NCI-H146 (cell line): ENCODE data around the gene SFI1.
"Not testable (repeated sequence)": the region's sequence is repeated elsewhere in the genome, so short reads cannot be mapped to it uniquely, and the experiment has no call there.

Experiments
- DNase-seq: peaks from one replicate; lab custom pipeline; 2025; lab: John Stamatoyannopoulos, UW

The SFI1 gene

DNA sequence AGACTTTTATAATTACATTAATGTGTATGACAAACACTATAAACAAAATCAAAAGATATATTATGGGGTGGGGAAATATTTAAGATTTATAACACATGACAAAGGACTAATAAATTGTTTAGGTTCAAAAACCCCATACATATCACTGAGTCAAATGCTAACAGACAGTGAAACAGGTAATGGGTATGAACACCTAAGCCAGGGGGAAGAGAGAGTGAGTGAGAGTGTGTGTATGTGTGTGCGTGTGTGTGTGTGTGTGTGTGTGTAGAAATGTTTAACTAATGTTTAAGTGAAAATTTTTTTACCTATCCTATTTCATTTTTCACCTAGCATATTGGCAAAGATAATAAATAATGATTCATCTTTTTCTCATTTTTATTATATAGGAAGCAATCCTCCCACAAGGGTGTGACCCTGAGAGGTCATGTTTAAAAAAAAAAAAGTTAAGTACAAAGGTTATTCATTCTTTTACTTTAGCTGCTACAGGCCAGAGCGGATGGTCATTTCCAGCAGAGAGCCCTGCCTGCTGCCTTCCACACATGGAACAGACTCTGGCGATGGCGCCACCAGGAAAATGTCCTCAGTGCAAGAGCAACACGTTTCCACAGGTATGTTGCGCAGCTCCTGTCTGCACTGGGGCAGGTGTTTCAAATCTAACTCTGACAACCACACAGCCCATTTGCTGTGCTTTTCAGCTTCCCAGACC lies 92.8 kb downstream of the SFI1 start:
- DNase-seq: no peak

DNA sequence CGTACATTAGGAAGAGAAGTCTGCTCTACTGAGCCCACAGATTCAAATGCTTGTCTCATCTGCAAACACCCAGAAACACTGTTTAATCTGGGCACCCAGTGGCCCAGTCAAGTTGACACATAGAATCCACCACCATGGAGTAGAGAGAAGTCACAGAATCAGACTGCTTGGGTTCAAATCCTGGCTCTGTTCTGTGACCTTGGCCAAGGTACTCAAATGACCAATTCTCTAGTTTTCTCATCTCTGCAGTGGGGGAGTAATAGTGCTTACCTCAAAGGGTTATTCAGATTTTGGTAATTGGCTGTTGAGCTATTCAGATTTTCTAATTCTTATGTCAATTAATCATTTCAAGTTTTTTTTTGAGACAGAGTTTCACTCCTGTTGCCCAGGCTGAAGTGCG lies 93.8 kb downstream of the SFI1 start:
- DNase-seq: not testable (repeated sequence)

DNA sequence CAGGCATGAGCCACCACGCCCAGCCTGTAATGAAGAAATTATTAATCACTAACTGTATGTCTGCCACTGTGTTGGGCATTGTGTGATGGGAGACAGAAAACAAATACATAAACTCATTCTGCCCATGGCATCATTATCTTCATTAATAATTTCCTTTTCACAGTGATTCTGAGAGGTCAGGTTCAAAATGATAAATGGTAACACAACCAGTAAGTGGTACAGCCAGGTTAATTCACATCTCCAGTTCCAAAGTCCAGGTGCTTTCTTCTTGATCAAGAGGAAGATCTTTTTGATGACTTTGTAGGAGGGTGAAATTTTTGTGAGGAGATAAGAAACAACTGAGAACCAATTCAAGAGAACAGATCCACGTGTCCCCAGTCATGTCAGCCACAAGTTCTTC lies 98.9 kb downstream of the SFI1 start:
- no peak for DNase-seq

DNA sequence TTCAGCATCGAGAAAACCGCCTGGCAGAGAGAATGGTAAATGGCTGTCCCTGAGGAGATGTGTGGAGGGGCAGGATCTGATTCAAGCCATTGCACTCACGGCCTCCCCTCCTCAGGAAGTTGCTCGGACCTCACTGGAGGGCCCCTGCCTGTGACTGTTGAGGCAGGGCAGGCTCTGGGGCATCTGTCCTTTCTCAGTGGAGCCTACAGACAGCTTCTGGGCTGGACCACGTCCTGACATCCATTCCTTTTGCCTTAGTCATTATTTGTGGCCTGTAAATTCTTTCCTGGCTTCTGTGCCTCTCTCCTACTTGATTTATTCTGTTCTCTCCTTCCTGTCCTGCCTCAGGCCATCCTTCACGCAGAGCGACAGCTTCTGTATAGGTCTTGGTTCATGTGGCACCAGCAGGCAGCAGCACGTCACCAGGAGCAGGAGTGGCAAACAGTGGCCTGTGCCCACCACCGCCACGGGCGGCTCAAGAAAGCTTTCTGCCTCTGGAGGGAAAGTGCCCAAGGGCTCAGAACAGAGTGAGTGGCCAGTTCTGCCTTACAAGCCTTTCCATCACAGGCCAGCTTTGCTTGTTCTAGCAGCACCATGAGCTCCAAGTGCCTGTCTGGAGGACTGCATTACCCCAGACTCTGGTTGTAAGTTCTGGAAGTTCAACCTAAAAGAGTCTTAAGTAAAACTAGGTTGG lies 106.1 kb downstream of the SFI1 start:
- no peak for DNase-seq

DNA sequence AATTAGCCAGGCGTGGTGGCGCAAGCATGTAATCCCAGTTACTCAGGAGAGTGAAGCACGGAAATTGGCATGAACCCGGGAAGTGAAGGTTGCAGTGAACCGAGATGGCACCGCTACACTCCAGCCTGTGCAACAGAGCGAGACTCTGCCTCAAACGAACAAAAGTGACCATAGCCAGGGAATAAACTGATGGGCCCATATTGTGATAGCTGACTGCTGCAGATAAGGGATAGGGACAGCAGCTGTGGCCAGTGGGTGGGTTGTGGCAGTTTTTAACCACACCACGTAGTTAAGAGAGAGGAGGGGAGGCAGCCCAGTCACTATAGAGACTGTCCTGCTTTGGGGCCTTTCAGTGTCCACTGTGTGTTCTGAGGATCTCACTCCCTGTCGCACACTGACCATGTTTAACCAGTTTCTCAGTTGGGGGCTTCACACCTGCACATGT lies 106.8 kb downstream of the SFI1 start:
- DNase-seq: no peak

DNA sequence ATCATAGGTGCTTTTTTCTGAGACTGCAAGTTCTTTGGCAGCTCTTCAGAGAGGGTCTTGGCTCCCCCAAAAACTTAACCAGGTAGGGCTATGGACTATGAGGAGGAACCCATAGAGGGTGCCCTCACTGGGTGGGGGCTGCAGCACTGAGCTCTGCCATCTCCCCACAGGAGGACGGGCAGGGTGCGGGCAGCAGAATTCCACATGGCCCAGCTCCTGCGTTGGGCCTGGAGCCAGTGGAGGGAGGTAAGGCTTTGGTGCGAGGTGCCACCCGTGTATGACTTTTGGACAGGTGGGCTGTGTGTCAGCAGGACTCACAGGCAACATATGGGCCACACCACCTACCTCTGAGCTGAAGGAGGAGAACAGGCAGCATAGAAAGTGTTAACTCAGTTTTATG lies 107.2 kb downstream of the SFI1 start:
- DNase-seq: no peak

DNA sequence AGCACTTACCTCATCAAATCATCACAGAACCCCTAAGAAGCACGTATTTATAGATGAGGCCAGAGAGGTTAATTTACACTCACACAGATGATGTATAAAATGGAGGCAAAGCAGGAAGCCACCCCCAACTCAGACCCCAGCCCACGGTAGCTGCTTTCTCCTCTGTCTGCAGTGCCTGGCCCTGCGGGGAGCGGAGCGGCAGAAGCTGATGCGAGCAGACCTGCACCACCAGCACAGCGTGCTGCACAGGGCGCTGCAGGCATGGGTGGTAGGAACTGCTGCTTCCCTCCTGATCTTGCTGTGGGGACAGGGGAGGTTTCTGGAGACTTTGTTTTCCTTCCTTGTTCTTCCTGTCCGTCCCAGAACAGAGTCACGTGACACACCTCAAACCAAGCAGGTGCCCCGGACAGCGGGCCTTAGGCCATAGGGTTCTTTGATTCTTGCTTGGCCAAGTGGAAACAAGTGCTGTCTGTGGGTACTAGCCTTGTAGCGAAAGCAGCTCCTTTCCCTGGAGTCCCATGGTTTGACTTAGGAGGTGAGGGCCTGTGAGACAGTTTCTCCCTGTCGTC lies 107.9 kb downstream of the SFI1 start:
- no peak for DNase-seq

DNA sequence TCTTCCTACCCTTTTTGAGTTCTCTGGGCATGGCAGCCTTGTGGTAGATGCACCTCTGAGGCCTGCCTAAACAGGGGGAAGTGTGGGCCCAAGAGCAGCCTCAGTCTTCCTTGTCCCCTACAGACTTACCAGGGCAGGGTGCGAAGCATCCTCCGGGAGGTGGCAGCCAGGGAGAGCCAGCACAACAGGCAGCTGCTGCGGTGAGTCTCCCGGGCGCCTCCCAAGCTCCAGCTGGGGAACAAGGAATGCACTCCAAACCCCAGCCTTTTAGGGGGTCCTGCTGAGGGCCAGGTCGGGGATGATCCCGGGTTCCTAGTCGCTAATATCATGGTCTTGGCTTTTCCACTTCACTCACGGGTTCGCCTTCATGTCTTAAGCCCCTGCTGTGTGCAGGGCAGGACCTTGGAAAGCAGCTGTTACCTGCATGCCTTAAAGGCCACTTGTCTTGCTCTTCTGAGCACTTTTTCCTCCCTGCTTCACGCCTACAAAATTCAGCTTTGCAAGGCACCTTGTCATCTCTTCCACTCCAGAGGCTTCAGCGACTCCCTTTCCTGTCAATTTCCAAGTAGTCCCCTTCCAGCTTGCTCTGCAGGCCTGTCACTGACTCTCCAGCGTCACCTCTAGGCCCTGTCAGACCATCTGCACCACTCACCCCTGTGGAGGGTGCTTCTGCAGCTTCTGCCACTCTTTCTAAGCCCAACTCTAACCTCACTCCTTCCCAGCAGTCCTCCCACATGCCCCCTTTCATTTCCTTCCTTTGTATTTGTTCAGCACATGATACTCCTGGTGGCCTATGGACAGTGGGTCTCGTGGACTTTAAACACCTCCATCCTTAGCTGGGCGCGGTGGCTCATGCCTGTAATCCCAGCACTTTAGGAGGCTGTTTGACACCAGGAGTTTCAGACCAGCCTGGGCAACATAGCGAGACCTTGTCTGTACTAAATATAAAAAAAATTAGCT lies 108.7 kb downstream of the SFI1 start:
- DNase-seq: no peak

DNA sequence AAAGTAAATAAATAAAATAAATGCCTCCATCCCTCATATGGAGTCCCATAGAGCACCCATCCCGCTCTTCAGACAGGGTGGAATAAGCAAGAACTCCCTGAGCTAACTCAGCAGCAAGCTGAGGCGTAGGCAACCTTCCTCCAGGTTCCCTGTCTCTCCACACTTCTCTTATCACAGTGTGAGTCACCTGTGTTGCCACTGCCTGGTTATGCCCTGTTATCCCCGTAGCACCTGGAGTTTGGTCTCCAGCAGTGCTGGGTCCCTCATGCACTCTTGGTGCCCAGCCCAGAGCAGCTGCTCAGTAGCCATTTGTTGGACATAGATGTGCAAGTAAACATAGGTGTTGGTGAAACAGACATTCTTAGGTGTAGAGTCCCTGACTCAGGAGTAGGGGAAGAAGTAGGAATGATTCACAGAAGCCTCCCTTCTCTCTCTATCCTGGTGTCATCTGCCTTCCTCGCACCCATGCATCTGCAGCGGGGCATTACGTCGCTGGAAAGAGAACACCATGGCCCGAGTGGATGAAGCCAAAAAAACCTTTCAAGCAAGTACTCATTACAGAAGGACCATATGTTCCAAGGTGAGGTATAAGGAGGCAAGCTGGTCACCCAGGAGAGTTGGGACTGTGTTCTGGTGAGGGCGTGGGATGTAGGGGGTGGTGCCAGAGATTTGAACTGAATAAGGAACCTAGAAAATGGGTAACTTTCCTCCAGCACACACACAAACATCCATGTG lies 109.7 kb downstream of the SFI1 start:
- peak; percentile 6 for DNase-seq

DNA sequence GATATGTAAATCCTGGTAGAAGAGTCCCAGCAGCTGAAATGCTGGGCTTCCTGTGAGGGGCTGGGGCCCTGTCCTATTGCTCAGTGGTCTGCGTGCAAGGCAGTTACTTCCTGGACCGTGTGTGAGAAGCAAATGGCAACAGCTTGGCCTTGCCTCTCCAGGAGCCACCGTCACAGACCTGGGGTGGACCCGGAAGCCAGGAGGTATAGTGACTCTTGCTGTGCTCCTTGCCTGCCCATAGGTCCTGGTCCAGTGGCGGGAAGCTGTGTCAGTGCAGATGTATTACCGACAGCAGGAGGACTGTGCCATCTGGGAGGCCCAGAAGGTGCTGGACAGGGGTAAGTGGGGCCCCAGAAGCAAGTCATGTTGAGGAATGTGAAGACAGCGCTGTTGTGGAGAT lies 111.4 kb downstream of the SFI1 start:
- DNase-seq: no peak

DNA sequence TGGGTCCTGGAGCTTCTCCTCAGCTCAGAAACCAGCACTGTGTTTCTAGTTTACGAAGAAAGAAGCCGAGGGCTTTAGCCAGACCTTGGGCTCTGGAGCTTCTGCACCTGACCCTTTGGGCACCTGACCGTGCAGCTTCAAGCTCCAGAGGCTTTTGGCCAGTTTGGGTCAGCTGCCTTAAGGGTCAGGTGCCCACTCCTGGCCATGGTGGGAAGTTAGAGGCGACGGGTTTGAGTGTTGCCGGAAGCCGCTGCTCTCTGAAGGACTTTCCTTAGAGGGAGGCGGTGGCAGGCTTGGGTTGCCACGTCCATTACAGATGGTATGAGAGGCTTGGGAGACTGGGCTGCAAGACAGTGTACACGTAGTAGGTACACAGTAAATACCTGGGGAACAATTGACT lies 113.4 kb downstream of the SFI1 start:
- no peak for DNase-seq

DNA sequence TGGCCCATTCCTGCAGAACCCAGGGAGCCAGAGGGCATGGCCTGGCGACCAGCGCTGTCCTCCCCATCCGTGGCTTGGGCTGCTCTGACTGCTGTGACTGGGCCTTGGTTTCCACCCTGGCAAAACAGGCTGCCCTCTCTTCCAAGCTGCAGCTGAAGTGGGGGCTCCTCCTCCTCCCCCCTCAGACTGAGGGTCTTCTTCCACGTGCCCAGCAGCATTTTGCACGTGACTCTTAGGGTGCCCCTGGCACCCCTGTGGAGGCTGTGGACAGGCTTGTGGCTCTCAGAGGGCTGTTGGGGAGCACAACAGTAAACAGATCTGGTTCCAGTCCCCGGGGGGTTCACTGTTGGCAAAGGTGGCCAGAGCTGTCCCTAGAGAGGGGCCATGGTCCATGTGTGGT lies 114.3 kb downstream of the SFI1 start:
- no peak for DNase-seq

DNA sequence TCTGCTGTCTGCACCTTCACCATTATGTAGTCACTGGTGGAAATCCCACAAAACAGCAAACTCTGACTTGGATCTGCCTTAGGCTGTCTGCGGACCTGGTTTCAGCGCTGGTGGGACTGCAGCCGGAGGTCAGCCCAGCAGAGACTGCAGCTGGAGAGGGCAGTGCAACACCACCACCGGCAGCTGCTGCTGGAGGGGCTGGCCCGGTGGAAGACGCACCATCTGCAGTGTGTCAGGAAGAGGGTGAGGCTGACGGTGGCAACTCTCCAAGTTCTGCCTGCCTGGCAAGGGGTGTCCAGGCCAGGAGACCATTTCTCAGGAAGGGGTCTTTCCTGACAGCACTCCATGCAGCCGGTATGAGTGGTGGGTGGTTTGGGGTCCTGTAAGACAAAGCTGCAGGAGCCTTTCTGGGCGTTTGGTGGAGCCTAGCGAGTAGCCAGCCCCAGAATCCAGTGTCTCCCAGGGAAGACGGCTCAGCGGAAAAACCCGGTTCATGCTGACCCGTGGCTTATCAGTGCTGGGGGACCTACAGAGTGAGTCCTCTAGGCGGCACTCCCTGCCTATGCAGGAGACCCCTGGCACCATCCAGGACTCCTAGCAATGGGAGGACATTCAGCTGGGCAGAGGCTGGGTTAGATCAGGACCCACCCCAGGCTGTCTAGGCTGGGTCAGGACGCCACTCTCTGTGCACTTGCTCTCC lies 114.9 kb downstream of the SFI1 start:
- DNase-seq: no peak

DNA sequence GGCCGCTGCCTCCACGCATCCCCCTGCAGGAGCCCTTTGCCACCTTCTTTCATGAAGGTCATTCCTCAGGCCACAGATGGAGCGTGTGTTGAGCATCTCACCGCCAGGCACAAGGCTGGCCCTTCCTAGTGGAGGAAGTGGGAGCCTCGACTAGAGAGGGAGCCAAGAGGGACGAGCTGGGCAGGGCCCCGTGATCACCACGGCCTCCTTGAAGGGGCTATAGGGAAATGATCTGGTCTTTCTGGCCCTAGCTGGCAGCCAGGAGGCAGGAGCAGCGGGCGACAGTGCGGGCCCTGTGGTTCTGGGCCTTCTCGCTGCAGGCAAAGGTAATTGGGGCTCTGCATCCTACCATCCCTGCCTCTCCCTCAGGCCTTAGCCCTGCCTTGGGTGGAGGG lies 116.6 kb downstream of the SFI1 start:
- no peak for DNase-seq

DNA sequence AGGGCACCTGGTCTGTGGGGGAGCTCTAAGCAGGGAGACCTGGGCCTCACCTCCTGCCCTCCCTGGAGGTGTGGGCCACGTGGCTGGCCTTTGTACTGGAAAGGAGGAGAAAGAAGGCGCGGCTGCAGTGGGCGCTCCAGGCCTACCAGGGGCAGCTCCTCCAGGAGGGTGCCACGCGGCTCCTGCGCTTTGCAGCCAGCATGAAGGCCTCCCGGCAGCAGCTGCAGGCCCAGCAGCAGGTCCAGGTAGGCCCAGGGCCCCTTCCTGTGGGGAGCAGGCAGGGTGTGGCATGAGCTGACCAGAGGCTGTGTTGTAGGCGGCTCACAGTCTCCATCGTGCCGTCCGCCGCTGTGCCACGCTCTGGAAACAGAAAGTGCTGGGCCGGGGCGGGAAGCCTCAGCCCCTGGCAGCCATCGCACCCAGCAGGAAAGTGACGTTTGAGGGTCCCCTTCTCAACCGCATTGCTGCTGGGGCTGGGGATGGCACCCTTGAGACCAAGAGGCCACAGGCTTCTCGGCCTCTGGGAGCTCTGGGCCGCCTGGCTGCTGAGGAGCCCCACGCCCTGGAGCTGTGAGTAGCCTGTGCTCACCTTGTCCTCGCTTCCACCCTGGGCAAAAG lies 117.1 kb downstream of the SFI1 start:
- DNase-seq: no peak

DNA sequence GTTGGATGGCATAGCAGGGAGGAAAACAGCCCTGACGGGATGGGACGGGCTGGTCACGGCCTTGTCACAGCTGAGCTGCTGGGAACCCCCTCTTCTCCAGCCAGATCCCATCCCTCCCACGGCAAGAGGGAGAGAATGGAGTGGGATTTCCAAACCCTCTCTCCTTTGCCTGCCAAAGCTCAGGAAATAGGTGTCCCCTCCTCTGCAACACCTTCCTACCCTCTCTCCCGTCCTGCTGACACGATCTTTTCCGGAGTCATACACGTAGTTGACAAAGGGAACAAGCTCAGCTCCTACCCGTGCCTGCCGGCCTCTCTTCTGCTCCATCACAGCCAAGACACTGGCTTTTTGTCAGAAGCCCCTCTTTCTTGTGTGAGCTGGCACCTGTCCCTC lies 117.6 kb downstream of the SFI1 start:
- no peak for DNase-seq

DNA sequence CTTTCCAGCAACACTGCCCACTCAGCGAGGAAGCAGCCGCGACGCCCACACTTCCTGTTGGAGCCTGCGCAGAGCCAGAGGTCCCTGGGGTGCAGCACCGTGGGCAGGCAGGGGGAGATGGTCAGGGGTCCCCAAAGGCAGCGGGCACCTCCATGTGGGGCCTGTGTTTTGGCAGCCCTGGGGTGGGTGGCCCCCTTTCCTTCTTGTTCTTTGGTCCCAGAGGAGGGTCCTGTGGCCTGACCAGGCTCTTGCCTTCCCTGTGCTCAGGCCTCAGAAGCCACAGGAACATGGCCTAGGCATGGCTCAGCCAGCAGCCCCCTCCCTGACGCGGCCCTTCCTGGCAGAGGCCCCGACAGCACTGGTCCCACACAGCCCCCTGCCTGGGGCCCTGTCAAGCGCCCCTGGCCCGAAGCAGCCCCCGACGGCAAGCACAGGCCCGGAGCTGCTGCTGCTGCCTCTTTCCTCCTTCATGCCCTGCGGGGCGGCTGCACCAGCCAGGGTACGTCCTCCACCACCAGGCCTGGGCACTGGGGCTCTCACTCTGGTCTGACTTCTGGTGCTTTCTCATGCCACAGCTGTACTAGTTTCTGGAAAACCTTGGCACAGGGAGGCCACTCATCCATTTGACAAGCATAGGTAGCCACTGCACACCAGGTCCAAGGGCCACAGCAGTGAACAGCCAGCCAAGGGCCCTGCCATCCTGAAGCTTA lies 118.6 kb downstream of the SFI1 start:
- DNase-seq: no peak

DNA sequence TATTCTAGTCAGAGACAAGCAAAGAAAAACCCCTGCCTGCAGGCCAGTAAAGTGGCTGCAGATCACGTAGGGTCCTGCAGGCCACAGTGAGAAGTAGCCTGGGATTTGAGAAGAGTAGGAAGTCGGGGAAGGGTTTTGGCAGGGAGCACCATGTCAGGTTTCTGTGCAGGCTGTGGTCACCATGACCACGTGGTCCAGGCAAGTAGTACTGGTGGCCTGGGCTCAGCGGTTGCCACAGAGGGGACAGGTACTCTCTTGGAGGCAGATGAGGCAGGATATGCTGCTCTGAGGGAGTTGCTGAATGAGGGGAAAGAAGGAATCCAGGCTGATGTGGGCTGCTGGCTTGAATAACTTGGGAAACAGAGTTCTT lies 119.1 kb downstream of the SFI1 start:
- DNase-seq: no peak

DNA sequence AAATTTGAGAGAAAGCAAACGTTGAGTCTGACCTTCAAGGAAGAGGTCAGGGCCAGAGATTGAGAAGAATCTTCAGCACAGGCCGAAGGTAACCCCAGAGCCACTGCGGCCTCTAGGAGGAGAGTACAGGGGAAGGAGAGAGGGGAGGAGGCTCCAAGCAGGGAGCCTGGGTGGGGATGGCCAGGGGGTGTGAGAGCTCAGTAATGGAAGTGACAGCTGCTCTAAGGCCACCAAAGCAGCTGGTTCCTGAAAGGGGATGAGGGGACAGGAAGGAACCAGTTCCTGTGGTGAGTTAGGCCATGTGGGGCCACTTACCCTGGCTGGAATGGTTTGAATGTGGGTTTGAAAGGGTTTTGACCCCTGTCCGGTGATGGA lies 119.6 kb downstream of the SFI1 start:
- DNase-seq: peak; percentile 1
